K562 (cell line): ENCODE results near the gene EFCAB13. TPM values are rescaled to one million over a fixed set of nuclear protein-coding genes. Genes with fewer than 3 reads are reported as not detected.

Experiments used
- ATAC-seq: fragments of 200-7000 bp; cut with Tn5 transposase; 3 replicates; pipeline ENCODE4 v1.9.1; 2020; ENCODE audit warnings: moderate library complexity
- Bru-seq: library from RNA; stranded (reverse); fragments of 400-500 nt; gene quantifications from one replicate; lab custom pipeline; 2021; lab: Mats Ljungman, UMichigan
- BruChase-seq, 2 experiments: library from RNA; stranded (reverse); fragments of 400-500 nt; gene quantifications; one replicate each; lab custom pipeline; 2021; lab: Mats Ljungman, UMichigan
- BruUV-seq: library from RNA; stranded (reverse); fragments of 400-500 nt; replicated peaks from 2 replicates; lab custom pipeline; 2021; lab: Mats Ljungman, UMichigan
- CTCF ChIA-PET: fragments of 300-600 bp; formaldehyde crosslinking; extraction: SDS; loops from one replicate; lab custom pipeline; 2021; ENCODE audit warnings: low intra/inter-chr PET ratio; lab: Yijun Ruan, JAX
- POLR2A ChIA-PET: fragments of 300-600, 350-650 bp; sonication (Branson Sonifier 250); formaldehyde crosslinking; extraction: SDS; loops from one replicate; lab custom pipeline; 2021; ENCODE audit warnings: antibody characterized with exemption, inconsistent platforms; lab: Yijun Ruan, JAX
- DNase-seq, 4 experiments: peaks; one replicate each; pipeline versions ENCODE4 v3.0.0 to v3.0.0-alpha.2; 2011 to 2018; ENCODE audit warnings: low spot score in 3 of 4, mixed read lengths in 3 of 4; ENCODE audit errors: extremely low read depth in 1 of 4
- FAIRE-seq: peaks from 2 replicates; lab custom pipeline; 2011; peaks lifted over from hg19 to GRCh38; lab: Jason Lieb, UNC
- H2AFZ ChIP-seq: 2 replicates; pipeline ENCODE4 v1.6.0; 2011; ENCODE audit warnings: low read depth, low read length, control low read depth, inconsistent platforms
- H3K27ac ChIP-seq: fragments of 200-600 bp; 3 replicates; pipeline ENCODE4 v1.8.0; 2011; ENCODE audit warnings: low read depth, mild to moderate bottlenecking, control low read depth, inconsistent platforms, low read length, moderate library complexity, mixed read lengths; ENCODE audit errors: extremely low read depth
- H3K27me3 ChIP-seq, 2 experiments: fragments of 300-600 bp in 1 of 2; 2 replicates in 1 of 2; 3 replicates in 1 of 2; pipeline versions ENCODE4 v1.6.0 to v1.8.0; 2011; ENCODE audit warnings: inconsistent platforms in 2 of 2, low read length in 2 of 2, mild to moderate bottlenecking in 1 of 2, mixed read lengths in 1 of 2, moderate library complexity in 1 of 2; ENCODE audit not compliant: control insufficient read depth in 2 of 2, insufficient read depth in 2 of 2
- H3K36me3 ChIP-seq: fragments of 300-600 bp; 3 replicates; pipeline ENCODE4 v1.8.0; 2011; ENCODE audit warnings: mild to moderate bottlenecking, low read length, inconsistent platforms; ENCODE audit not compliant: control insufficient read depth, insufficient read depth
- H3K4me1 ChIP-seq, 2 experiments: fragments of 200-600 bp in 1 of 2; replicated peaks in 1 of 2; 2 replicates in 1 of 2; 3 replicates in 1 of 2; pipeline versions ENCODE4 v1.5.1 to v1.8.0; 2011; ENCODE audit warnings: inconsistent platforms in 2 of 2, low read length in 2 of 2, mild to moderate bottlenecking in 1 of 2, mixed read lengths in 1 of 2, moderate library complexity in 1 of 2; ENCODE audit not compliant: control insufficient read depth in 2 of 2, insufficient read depth in 2 of 2
- H3K4me2 ChIP-seq: 2 replicates; pipeline ENCODE4 v1.6.1; 2011; ENCODE audit warnings: low read length, control low read depth, inconsistent platforms, mixed read lengths; ENCODE audit not compliant: insufficient read depth
- H3K4me3 ChIP-seq: fragments of 200-600 bp; sonication (generic), shearing (Covaris generic); 2 replicates; pipeline ENCODE4 v1.5.1; 2016; ENCODE audit warnings: control low read depth, inconsistent platforms
- H3K79me2 ChIP-seq: fragments of 200-600 bp; 3 replicates; pipeline ENCODE4 v1.8.0; 2011; ENCODE audit warnings: low read length, inconsistent platforms; ENCODE audit not compliant: control insufficient read depth, insufficient read depth
- H3K9ac ChIP-seq, 2 experiments: 2 replicates each; pipeline versions ENCODE4 v1.6.0 to v1.6.1; 2011; ENCODE audit warnings: low read depth in 2 of 2, low read length in 2 of 2, control low read depth in 1 of 2, inconsistent platforms in 1 of 2, mild to moderate bottlenecking in 1 of 2, mixed read lengths in 1 of 2; ENCODE audit not compliant: insufficient read depth in 1 of 2
- H3K9me1 ChIP-seq: one replicate; pipeline ENCODE4 v1.6.0; 2011; ENCODE audit warnings: inconsistent platforms, mild to moderate bottlenecking, low read length, moderate library complexity; ENCODE audit not compliant: control insufficient read depth, insufficient read depth
- H3K9me3 ChIP-seq: replicated peaks from 2 replicates; pipeline ENCODE4 v1.5.1; 2011; ENCODE audit warnings: low read depth, low read length, inconsistent platforms; ENCODE audit not compliant: control insufficient read depth, insufficient read depth
- H4K20me1 ChIP-seq: replicated peaks from 2 replicates; pipeline ENCODE4 v1.6.1; 2011; ENCODE audit warnings: low read length, inconsistent platforms, mixed read lengths; ENCODE audit not compliant: control insufficient read depth, insufficient read depth
- ELF4 ChIP-seq: fragments of 450-650 bp; formaldehyde crosslinking; IDR thresholded peaks from 2 replicates; pipeline ENCODE4 v1.4.0; 2022; ENCODE audit warnings: missing genetic modification characterization
- HDAC3 ChIP-seq: fragments of 450-650 bp; IDR thresholded peaks from 2 replicates; pipeline ENCODE4 v1.6.1; 2018; ENCODE audit warnings: borderline replicate concordance, mild to moderate bottlenecking, moderate library complexity; ENCODE audit not compliant: partially characterized antibody
- IRF2 ChIP-seq: sonication (generic); formaldehyde crosslinking; IDR thresholded peaks from 2 replicates; pipeline ENCODE4 v1.8.1; 2022; ENCODE audit warnings: mild to moderate bottlenecking, missing genetic modification reagents
- NR3C1 ChIP-seq: sonication (generic); formaldehyde crosslinking; IDR thresholded peaks from 2 replicates; pipeline ENCODE4 v1.8.1; 2022; ENCODE audit warnings: missing genetic modification reagents
- ZEB2 ChIP-seq: fragments of 450-650 bp; IDR thresholded peaks from 2 replicates; pipeline ENCODE4 v1.6.1; 2016
- ZNF717 ChIP-seq: fragments of 250-450 bp; sonication (Bioruptor Pico); IDR thresholded peaks from 2 replicates; pipeline ENCODE4 v1.5.0; 2021
- WGBS: fragments of 100-300 bp; shearing (Covaris generic); methylation state at CpG from one replicate; pipeline ENCODE4 v1.1.6; 2016; ENCODE audit warnings: low coverage, mixed read lengths; ENCODE audit not compliant: insufficient coverage; ENCODE audit errors: missing lambda C conversion rate; 5-methylcytosine and 5-hydroxymethylcytosine counted together
- in situ Hi-C: fragments of 300-500 bp; cut with MboI; formaldehyde crosslinking; loops from 4 replicates; pipeline ENCODE4 v1.15.0; 2018; ENCODE audit warnings: inconsistent platforms, mixed read lengths
- intact Hi-C: fragments of 100-400 bp; cut with micrococcal nuclease; formaldehyde crosslinking; loops from 2 replicates; pipeline ENCODE4 v1.14.2; 2022
- long read RNA-seq, 3 experiments: library from polyadenylated mRNA in 2 of 3; library from RNA in 1 of 3; unstranded in 2 of 3; stranded (forward) in 1 of 3; transcript quantifications; one replicate each; pipeline ENCODE4 v2.0.0, GENCODE V29; 2019 to 2022
- polyA minus RNA-seq, 3 experiments: library from RNA; depleted of rRNA, polyadenylated mRNA; stranded (reverse); fragments of >200 nt; gene quantifications; 2 replicates each; pipeline ENCODE4 v1.2.3, GENCODE V29; 2011
- polyA plus RNA-seq, 8 experiments: library from polyadenylated mRNA; depleted of rRNA in 4 of 8; stranded (reverse) in 5 of 8; unstranded in 3 of 8; fragments of >200 nt; fragmentation: Nextera tagmentation in 2 of 8; fragmentation: Illumina TruSeq in 1 of 8; extraction: Ambion mirVana in 2 of 8; extraction: Trizol in 1 of 8; gene quantifications; 2 replicates each; pipeline versions ENCODE4 v1.2.1 to v1.2.3, GENCODE V29; 2011 to 2014; ENCODE audit warnings: inconsistent platforms in 1 of 8, missing spikeins in 1 of 8
- total RNA-seq, 7 experiments: library from RNA; depleted of rRNA in 6 of 7; stranded (reverse); fragments of >200 nt in 6 of 7; fragmentation: Illumina TruSeq in 2 of 7; extraction: Trizol in 2 of 7; gene quantifications; 2 replicates each; pipeline versions ENCODE4 v1.2.1 to v1.2.3, GENCODE V29; 2011 to 2021; ENCODE audit warnings: low replicate concordance in 1 of 7
- TF ChIP-seq, protein P1 (sequence below): sonication (generic); formaldehyde crosslinking; IDR thresholded peaks from 2 replicates; pipeline ENCODE4 v1.8.0; 2022; ENCODE audit warnings: missing genetic modification reagents, mild to moderate bottlenecking, borderline replicate concordance
- TF ChIP-seq, protein P2 (sequence below): IDR thresholded peaks from 2 replicates; pipeline ENCODE4 v1.6.1; 2012; ENCODE audit warnings: low read depth, low read length, improper control_type of control experiment, borderline replicate concordance

Gene EFCAB13, protein sequence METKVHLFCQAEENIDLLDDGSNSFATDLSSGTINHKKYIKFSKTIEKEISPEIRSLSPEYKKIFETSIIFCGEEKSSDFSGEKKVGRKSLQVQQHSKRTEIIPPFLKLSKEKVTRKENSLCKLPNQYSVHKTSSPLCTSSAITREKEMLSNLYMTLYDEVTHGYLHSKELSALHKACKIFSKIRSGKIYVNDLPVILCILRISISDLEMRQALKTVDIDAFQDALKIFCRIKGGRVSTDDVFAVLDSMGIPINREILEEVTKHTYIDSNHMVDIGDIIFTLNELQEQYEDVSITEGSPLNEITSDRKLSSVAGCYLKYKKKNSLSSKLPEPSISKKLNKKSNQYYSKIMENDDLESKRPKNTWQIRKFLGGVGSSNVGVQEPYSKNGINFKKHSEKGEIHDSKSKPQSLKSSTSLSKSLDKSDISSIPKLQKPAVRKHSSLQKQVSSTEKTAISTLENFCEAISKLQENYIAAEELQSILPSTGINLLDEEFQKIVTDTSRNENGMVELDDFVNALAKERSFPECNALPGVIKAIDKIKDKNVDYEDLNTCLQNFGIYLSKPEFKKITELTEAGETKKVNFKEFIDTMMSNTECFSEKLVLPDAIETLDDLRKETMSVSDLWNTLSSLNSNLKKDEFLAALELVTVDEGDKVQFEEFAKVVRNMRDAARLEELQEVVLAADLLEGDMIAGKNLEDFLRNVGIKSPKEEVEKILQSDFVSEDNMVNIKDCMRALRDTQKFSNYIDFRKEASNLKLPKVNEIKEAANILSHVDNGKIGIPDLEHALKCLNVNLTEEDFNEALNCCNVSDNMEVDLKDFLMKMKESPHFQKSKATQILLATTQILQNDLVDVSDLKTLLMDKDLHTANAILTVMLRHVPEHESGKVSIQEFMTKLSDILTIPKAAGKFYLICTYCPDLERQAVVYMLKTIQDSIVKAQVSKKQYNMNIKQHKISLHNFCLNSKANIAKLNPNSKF
- 1.8 and 4.2 TPM in 2 replicates for total RNA-seq (2011; cell fraction: chromatin; rRNA removed; ENCODE audit: low replicate concordance)
- 0.66 TPM in 1 of 2 replicates, not detected in the other for total RNA-seq (2011; cell fraction: nucleolus; rRNA removed)
- 1.1 and 2.4 TPM in 2 replicates for total RNA-seq (2011; cell fraction: nucleoplasm; rRNA removed)
- total RNA-seq (2014; rRNA removed) (1.3 and 3.1 TPM in 2 replicates), total RNA-seq (2014; rRNA removed; fragmentation: Illumina TruSeq; extraction: Trizol) (1.3 TPM in 2 replicates), total RNA-seq (2015; rRNA removed; fragmentation: Illumina TruSeq; extraction: Trizol) (0.69 and 1.2 TPM in 2 replicates), total RNA-seq (2021) (1.0 and 2.6 TPM in 2 replicates), polyA plus RNA-seq (2011; rRNA removed) (0.70 and 1.1 TPM in 2 replicates), polyA plus RNA-seq (2014; fragmentation: Illumina TruSeq; extraction: Trizol) (0.95 and 1.2 TPM in 2 replicates), polyA plus RNA-seq (2014; fragmentation: Nextera tagmentation; extraction: Ambion mirVana) (under 1 TPM; 0.46 TPM), polyA plus RNA-seq (2014; rRNA removed) (0.32 and 2.7 TPM in 2 replicates), polyA minus RNA-seq (2011; rRNA and poly(A)+ RNA removed) (1.6 and 2.1 TPM in 2 replicates), Bru-seq, nascent RNA (percentile 33 among the genes with signal in this experiment), BruChase-seq, experiment 1, labeled RNA remaining after a 2-hour chase (percentile 41 among the genes with signal in this experiment), BruChase-seq, experiment 2, labeled RNA remaining after a 6-hour chase (percentile 42 among the genes with signal in this experiment)
- polyA plus RNA-seq (2011; cell fraction: cytosol; rRNA removed), result 0.09 TPM in 1 of 2 replicates, not detected in the other
- 1.0 and 1.2 TPM in 2 replicates for polyA plus RNA-seq (2011; cell fraction: nucleus; rRNA removed)
- polyA plus RNA-seq (2012), result 0.83 and 2.9 TPM in 2 replicates
- polyA minus RNA-seq (2011; cell fraction: cytosol; rRNA and poly(A)+ RNA removed), result not detected in 2 replicates
- polyA minus RNA-seq (2011; cell fraction: nucleus; rRNA and poly(A)+ RNA removed), result 0.67 and 1.4 TPM in 2 replicates
- long read RNA-seq, experiment 1, partial matches to known transcripts, result 0 of 4 reads
- long read RNA-seq, experiment 1, other reads (novel, unspliced or antisense), result 4 of 4 reads
- long read RNA-seq, experiment 2, result 0 reads
- long read RNA-seq, experiment 3, partial matches to known transcripts, result 0 of 1 reads
- long read RNA-seq, experiment 3, other reads (novel, unspliced or antisense), result 1 of 1 reads

DNA sequence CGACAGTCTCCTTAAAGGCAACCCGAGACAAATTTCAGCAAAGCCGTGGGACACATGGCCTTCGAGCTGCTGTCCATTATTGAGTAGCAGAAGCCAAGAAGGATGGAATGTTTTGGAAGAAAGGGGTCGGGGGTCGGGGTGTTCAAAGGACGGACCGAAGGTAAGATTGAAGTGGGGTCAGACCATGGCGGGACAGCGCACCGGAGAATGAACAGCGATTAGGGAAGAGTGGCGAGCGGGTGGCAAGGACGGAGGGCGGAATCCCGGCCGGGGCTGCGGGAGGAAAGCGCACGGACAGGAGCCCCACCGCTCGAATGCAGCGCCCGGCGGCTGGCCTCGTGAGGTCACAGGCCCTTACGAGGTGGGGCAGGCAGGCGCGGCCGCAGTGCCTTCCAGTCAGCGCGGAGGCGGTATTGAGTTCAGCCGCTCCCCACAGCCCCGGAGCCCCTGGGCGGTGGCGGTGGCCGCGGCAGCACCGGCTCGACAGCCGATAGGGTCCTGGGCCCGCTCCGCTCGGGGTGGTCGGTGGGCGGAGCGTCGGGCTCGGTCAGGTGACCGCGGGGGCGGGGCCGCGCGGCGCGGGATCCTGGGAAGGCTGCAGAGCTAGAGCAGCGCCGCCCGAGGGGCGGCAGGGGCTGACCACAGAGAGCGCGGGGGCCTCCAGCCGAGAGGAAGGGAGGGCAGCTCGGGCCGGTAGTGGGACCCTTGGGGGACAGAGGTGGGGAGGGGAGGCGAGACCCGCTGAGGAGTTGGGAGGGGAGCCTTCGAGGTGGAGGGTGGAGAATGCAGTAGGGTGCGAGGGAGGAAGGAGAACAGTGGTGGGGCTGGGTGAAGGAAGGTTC is at the start of gene EFCAB13:
Gene EFCAB13, plus strand, starts transcription at position 574 of the 842 bp plus-strand sequence. CDS start 4,399 bp downstream, outside the sequence.
- under 1% methylated on average over 37 of the region's 72 CpGs for WGBS
- Histone ChIP-seq H3K4me2 (peak within 1 kb of the TSS; percentile 82), H3K36me3 (no peaks in the 10 kb centered on the region), H3K27ac (peak within 1 kb of the TSS; percentile 68), H3K9me3 (no peaks in the 10 kb centered on the region), H3K4me1 (peaks cover 0 to 12% of the 10 kb centered on the region in 2 experiments; a peak in 2 of 5 replicates), H3K9me1 (no peaks in the 10 kb centered on the region), H3K4me3 (peak within 1 kb of the TSS; percentile 45), H3K9ac (peak within 1 kb of the TSS; percentile 71 to 94), H3K27me3 (no peaks in the 10 kb centered on the region), H3K79me2 (no peaks in the 10 kb centered on the region), H2AFZ (peak within 1 kb of the TSS; percentile 85), H4K20me1 (no peaks in the 10 kb centered on the region)
- no TSS peak for BruUV-seq
- in situ Hi-C loops (no loop called here), intact Hi-C loops (loop anchor here (1.0 kb wide), 1 partner anchor 135 kb away; no protein-coding TSS in a partner anchor)
- POLR2A ChIA-PET, result interaction anchor here (0.6 to 1.6 kb wide), 6 partner anchors 13 to 390 kb away, joined by 3 to 4 read pairs (median 3); no protein-coding TSS in a partner anchor
- FAIRE-seq (peak; percentile 61), DNase-seq (peak; percentile 93 to 98 (median 94)), ATAC-seq (peak; percentile 100)
- CTCF ChIA-PET, result no interaction called here
- TF ChIP-seq, protein P1, sequence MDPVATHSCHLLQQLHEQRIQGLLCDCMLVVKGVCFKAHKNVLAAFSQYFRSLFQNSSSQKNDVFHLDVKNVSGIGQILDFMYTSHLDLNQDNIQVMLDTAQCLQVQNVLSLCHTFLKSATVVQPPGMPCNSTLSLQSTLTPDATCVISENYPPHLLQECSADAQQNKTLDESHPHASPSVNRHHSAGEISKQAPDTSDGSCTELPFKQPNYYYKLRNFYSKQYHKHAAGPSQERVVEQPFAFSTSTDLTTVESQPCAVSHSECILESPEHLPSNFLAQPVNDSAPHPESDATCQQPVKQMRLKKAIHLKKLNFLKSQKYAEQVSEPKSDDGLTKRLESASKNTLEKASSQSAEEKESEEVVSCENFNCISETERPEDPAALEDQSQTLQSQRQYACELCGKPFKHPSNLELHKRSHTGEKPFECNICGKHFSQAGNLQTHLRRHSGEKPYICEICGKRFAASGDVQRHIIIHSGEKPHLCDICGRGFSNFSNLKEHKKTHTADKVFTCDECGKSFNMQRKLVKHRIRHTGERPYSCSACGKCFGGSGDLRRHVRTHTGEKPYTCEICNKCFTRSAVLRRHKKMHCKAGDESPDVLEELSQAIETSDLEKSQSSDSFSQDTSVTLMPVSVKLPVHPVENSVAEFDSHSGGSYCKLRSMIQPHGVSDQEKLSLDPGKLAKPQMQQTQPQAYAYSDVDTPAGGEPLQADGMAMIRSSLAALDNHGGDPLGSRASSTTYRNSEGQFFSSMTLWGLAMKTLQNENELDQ, result peak; percentile 21; the same call in 1 of the 2 replicates
- TF ChIP-seq IRF2 (CRISPR knock-in tag), result 0 out of 2 replicates have a peak, but pooled peaks have one; percentile 55
- TF ChIP-seq, protein P2, sequence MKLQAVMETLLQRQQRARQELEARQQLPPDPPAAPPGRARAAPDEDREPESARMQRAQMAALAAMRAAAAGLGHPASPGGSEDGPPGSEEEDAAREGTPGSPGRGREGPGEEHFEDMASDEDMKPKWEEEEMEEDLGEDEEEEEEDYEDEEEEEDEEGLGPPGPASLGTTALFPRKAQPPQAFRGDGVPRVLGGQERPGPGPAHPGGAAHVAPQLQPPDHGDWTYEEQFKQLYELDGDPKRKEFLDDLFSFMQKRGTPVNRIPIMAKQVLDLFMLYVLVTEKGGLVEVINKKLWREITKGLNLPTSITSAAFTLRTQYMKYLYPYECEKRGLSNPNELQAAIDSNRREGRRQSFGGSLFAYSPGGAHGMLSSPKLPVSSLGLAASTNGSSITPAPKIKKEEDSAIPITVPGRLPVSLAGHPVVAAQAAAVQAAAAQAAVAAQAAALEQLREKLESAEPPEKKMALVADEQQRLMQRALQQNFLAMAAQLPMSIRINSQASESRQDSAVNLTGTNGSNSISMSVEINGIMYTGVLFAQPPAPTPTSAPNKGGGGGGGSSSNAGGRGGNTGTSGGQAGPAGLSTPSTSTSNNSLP, result no peak
- TF ChIP-seq NR3C1 (CRISPR knock-in tag), result peak; percentile 94
- TF ChIP-seq HDAC3, result no peak
- TF ChIP-seq ZEB2, result 0 out of 2 replicates have a peak, but pooled peaks have one; percentile 45
- no peak for TF ChIP-seq ZNF717 (CRISPR knock-in tag)
- TF ChIP-seq ELF4 (CRISPR knock-in tag), result peak; percentile 83
